Adrenal gland (tissue), 12 donors: ENCODE measurements around the gene C12orf43. TPM values are rescaled to one million over a fixed set of nuclear protein-coding genes. Genes with fewer than 3 reads are reported as not detected.

Experiments
- DNase-seq, 7 donors: peaks; one replicate each; pipeline ENCODE4 v3.0.0-alpha.2; 2019 to 2020
- H3K27ac ChIP-seq, 5 donors: fragments of 200-600 bp; sonication (generic) in 4 of 5; 1 replicate in 3 of 5; 2 replicates in 2 of 5; pipeline versions ENCODE4 v1.5.1 to v1.8.0; 2016 to 2020; ENCODE audit warnings: mild to moderate bottlenecking in 1 of 5
- H3K27me3 ChIP-seq: fragments of 200-600 bp; 2 replicates; pipeline ENCODE4 v1.8.0; 2021
- H3K36me3 ChIP-seq, 2 donors: fragments of 200-600 bp; replicated peaks in 1 of 2; 1 replicate in 1 of 2; 2 replicates in 1 of 2; pipeline versions ENCODE4 v1.5.1 to v1.8.0; 2018 to 2022
- H3K4me1 ChIP-seq, 2 donors: fragments of 200-600 bp; replicated peaks in 1 of 2; 1 replicate in 1 of 2; 2 replicates in 1 of 2; pipeline versions ENCODE4 v1.5.1 to v1.8.0; 2018 to 2021
- H3K4me3 ChIP-seq, 4 donors: fragments of 200-600 bp; sonication (generic) in 3 of 4; one replicate each; pipeline ENCODE4 v1.5.1; 2016 to 2018
- H3K9me3 ChIP-seq, 3 donors: fragments of 200-600 bp; sonication (generic) in 1 of 3; replicated peaks in 1 of 3; 1 replicate in 2 of 3; 2 replicates in 1 of 3; pipeline versions ENCODE4 v1.5.1 to v1.8.0; 2016 to 2021
- CTCF ChIP-seq, 6 experiments: fragments of 450-650 bp in 4 of 6; fragments of 200-600 bp in 2 of 6; sonication (generic) in 1 of 6; IDR thresholded peaks; 1 replicate in 5 of 6; 2 replicates in 1 of 6; pipeline versions ENCODE4 v1.5.1 to v1.8.0; 2016 to 2021; ENCODE audit warnings: antibody characterized with exemption in 6 of 6, mild to moderate bottlenecking in 2 of 6, moderate library complexity in 1 of 6
- POLR2A ChIP-seq, 2 donors: fragments of 450-650 bp; IDR thresholded peaks; one replicate each; pipeline ENCODE4 v1.6.1; 2017; ENCODE audit warnings: antibody characterized with exemption in 2 of 2, mild to moderate bottlenecking in 2 of 2, moderate library complexity in 1 of 2
- WGBS, 4 donors: extraction: QIAGEN DNeasy Blood & Tissue Kit in 2 of 4; methylation state at CpG; one replicate each; pipeline versions ENCODE4 v1.1.5 to v1.1.7; 2013 to 2017; 5-methylcytosine and 5-hydroxymethylcytosine counted together
- intact Hi-C, 2 donors: fragments of 100-400 bp; cut with DNase I; formaldehyde crosslinking; loops; one replicate each; pipeline versions ENCODE4 v1.14.1 to v1.15.0; 2022 to 2023
- polyA plus RNA-seq, 3 donors: library from polyadenylated mRNA; stranded (reverse); fragments of 200-250 nt in 2 of 3; fragments of 350-450 nt in 1 of 3; fragmentation: Illumina TruSeq in 1 of 3; extraction: RNeasy Lipid Tissue Mini Kit (QIAGEN cat#74804) in 1 of 3; gene quantifications; one replicate each; pipeline ENCODE4 v1.2.3, GENCODE V29; 2013 to 2014
- total RNA-seq, 9 donors: library from RNA; depleted of rRNA in 4 of 9; stranded (reverse); fragments of >200 nt in 4 of 9; fragments of 120-200 nt in 1 of 9; fragmentation: NEBNext Ultra II Directional in 1 of 9; extraction: Animal tissue kit (Norgen Biotek cat#: 25700) in 1 of 9; gene quantifications; one replicate each; pipeline versions ENCODE4 v1.1.0 to v1.2.4, GENCODE V29; 2013 to 2023
- donor health status: healthy with polysubstance abuse.
- donor health status: Bipolar disorder and iron deficiency.
- donor health status: DM: yes; HTN: yes; CAD: no.
- donor health status: DM: no; HTN: no; CAD: no.
- donor health status: DM: no; HTN: no; CAD: no.
- donor health status: DM: yes; HTN: yes; CAD: no.

Gene C12orf43
- total and polyA plus RNA-seq, 12 donors: 8.9 to 20.0 (median 13.5) TPM

GRCh38 chr12:120983759-120984158, 32.5 kb downstream of the C12orf43 start:
- Histone ChIP-seq H3K27ac (no peak overlapping the region), H3K36me3 (no peaks in the 10 kb centered on the region), H3K27me3 (no peaks in the 10 kb centered on the region), H3K9me3 (no peaks in the 10 kb centered on the region), H3K4me3 (no peak overlapping the region), H3K4me1 (no peaks in the 10 kb centered on the region)
- no peak for DNase-seq
- intact Hi-C loops: no loop called here
- TF ChIP-seq CTCF (IDR thresholded peaks at IDR 0.05): no peak
- no peak for TF ChIP-seq POLR2A (IDR thresholded peaks at IDR 0.05)
- 82 to 90% (median 86%) methylated on average over 4 of the region's 4 CpGs for WGBS, 4 donors

- Histone ChIP-seq H3K36me3 (no peaks in the 10 kb centered on the region), H3K27ac (no peak overlapping the region), H3K9me3 (no peaks in the 10 kb centered on the region), H3K4me3 (no peak overlapping the region), H3K27me3 (no peaks in the 10 kb centered on the region), H3K4me1 (no peaks in the 10 kb centered on the region)
- intact Hi-C loops: no loop called here
- 79 to 81% (median 81%) methylated on average over 6 to 7 of the region's 7 CpGs for WGBS, 4 donors
- no peak for TF ChIP-seq POLR2A (IDR thresholded peaks at IDR 0.05)
- TF ChIP-seq CTCF (IDR thresholded peaks at IDR 0.05): no peak
- DNase-seq: no peak
Observed at GRCh38 chr12:120982659-120983058, 33.6 kb downstream of the C12orf43 start.

- H3K4me3 ChIP-seq: no peak overlapping the region
- no peaks in the 10 kb centered on the region for H3K36me3 ChIP-seq
- 58 to 76% (median 73%) methylated on average over 5 to 6 of the region's 6 CpGs for WGBS, 4 donors
- intact Hi-C loops: no loop called here
- H3K27ac ChIP-seq: no peak overlapping the region
- no peaks in the 10 kb centered on the region for H3K9me3 ChIP-seq
- DNase-seq: no peak
- TF ChIP-seq POLR2A (IDR thresholded peaks at IDR 0.05): no peak
- TF ChIP-seq CTCF (IDR thresholded peaks at IDR 0.05): no peak
- no peaks in the 10 kb centered on the region for H3K27me3 ChIP-seq
- no peaks in the 10 kb centered on the region for H3K4me1 ChIP-seq
Observed at GRCh38 chr12:120981407-120981941, 34.8 kb downstream of the C12orf43 start.

GRCh38 chr12:120980800-120981368, 35.4 kb downstream of the C12orf43 start:
- H3K4me1 ChIP-seq: no peaks in the 10 kb centered on the region
- TF ChIP-seq POLR2A (IDR thresholded peaks at IDR 0.05): no peak
- TF ChIP-seq CTCF (IDR thresholded peaks at IDR 0.05): no peak
- H3K9me3 ChIP-seq: no peaks in the 10 kb centered on the region
- intact Hi-C loops: no loop called here
- no peak for DNase-seq
- 77 to 84% (median 82%) methylated on average over 13 of the region's 13 CpGs for WGBS, 4 donors
- H3K4me3 ChIP-seq: no peak overlapping the region
- no peak overlapping the region for H3K27ac ChIP-seq
- no peaks in the 10 kb centered on the region for H3K27me3 ChIP-seq
- H3K36me3 ChIP-seq: no peaks in the 10 kb centered on the region
